ENCODE measurements around the gene EPHB1. TPM values are rescaled to one million over a fixed set of nuclear protein-coding genes. Genes with fewer than 3 reads are reported as not detected.

Gene EPHB1
- total and polyA plus RNA-seq, 2 donors (not counting 3 experiments of a cell fraction or from before 2014, with no cell fraction given): 1.3 to 5.2 TPM

DNA sequence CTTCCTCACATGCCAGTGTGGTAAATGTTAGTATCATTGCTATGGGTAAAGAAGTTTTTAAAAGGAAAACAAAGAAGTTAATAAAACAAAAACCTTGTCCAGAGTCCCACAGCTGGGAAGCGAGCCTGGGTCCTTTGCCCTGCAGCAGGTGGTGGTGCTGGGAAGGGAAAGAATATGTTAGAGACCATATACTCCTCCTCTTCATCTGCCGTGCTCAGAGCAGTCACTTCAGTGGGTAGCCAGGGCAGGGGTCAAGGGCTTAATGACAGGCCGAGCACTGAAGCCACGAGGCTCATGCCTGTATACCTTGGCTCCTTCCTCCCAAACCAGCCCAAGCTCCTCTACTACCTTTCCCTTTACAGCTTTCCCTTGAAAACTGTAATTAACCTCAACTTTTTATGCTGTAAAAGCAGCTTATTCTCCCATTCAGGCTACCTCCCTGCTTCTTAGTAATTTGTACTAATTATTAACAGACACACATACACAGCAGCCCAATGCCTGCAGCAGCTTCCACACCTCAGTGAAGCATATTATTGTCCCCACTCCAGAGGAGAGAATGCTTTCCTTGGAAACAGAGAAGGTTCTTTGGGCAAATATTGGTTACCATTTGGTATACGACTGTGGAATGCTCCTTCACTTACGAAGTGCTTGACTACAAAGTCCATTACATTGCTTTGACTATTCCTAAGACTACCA lies 362.1 kb downstream of the EPHB1 start:
- FAIRE-seq (no peak), DNase-seq (ENCODE audit: low read depth, low spot score) (no peak)
- Histone ChIP-seq H3K27me3 (ENCODE audit: control insufficient read depth in 2 of 2, insufficient read depth in 2 of 2, low read length in 2 of 2) (no peaks in the 10 kb centered on the region), H3K27ac (ENCODE audit: insufficient read depth, low read depth, low read length) (no peak overlapping the region), H3K9me1 (replicated peaks; ENCODE audit: control insufficient read depth, extremely low read depth, insufficient read depth, low read length) (no peaks in the 10 kb centered on the region), H3K4me3 (replicated peaks in 1 of 3; ENCODE audit: insufficient read depth in 1 of 3, low read depth in 1 of 3, low read length in 3 of 3) (no peak overlapping the region), H3K79me2 (ENCODE audit: control insufficient read depth, insufficient read depth, low read length) (no peaks in the 10 kb centered on the region), H3K36me3 (ENCODE audit: control insufficient read depth in 2 of 2, extremely low read depth in 1 of 2, insufficient read depth in 2 of 2, low read length in 2 of 2) (no peaks in the 10 kb centered on the region), H3K9me3 (replicated peaks; ENCODE audit: control insufficient read depth, insufficient read depth, low read length) (peaks cover 5% of the 10 kb centered on the region), H4K20me1 (replicated peaks; ENCODE audit: control insufficient read depth, extremely low read depth, insufficient read depth, low read length) (no peaks in the 10 kb centered on the region), H3K9ac (replicated peaks; ENCODE audit: extremely low read depth, insufficient read depth, low read length) (no peak overlapping the region), H3K4me1 (ENCODE audit: control insufficient read depth, extremely low read depth, insufficient read depth, low read length) (no peaks in the 10 kb centered on the region), H3K4me2 (ENCODE audit: insufficient read depth, low read length) (no peak overlapping the region), H2AFZ (ENCODE audit: low read depth, low read length) (no peak overlapping the region)
- TF ChIP-seq, protein P1, sequence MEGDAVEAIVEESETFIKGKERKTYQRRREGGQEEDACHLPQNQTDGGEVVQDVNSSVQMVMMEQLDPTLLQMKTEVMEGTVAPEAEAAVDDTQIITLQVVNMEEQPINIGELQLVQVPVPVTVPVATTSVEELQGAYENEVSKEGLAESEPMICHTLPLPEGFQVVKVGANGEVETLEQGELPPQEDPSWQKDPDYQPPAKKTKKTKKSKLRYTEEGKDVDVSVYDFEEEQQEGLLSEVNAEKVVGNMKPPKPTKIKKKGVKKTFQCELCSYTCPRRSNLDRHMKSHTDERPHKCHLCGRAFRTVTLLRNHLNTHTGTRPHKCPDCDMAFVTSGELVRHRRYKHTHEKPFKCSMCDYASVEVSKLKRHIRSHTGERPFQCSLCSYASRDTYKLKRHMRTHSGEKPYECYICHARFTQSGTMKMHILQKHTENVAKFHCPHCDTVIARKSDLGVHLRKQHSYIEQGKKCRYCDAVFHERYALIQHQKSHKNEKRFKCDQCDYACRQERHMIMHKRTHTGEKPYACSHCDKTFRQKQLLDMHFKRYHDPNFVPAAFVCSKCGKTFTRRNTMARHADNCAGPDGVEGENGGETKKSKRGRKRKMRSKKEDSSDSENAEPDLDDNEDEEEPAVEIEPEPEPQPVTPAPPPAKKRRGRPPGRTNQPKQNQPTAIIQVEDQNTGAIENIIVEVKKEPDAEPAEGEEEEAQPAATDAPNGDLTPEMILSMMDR (IDR thresholded peaks at IDR 0.05; ENCODE audit: extremely low read depth in 1 of 2, insufficient read depth in 1 of 2, low read depth in 1 of 2, low read length in 2 of 2): no peak
- TF ChIP-seq MYC (IDR thresholded peaks at IDR 0.05; ENCODE audit: low read depth, low read length): no peak
- TF ChIP-seq GATA2 (IDR thresholded peaks at IDR 0.05; ENCODE audit: insufficient read depth, insufficient read length, low read depth, low read length): no peak
- TF ChIP-seq, protein P2, sequence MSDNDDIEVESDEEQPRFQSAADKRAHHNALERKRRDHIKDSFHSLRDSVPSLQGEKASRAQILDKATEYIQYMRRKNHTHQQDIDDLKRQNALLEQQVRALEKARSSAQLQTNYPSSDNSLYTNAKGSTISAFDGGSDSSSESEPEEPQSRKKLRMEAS (IDR thresholded peaks at IDR 0.05; ENCODE audit: insufficient read depth, insufficient read length): no peak
- no peak for TF ChIP-seq JUN (IDR thresholded peaks at IDR 0.05; ENCODE audit: borderline replicate concordance, insufficient read depth, insufficient read length, low read depth)
- TF ChIP-seq FOS (IDR thresholded peaks at IDR 0.05; ENCODE audit: borderline replicate concordance, insufficient read depth, low read length): no peak
- TF ChIP-seq POLR2AphosphoS5 (IDR thresholded peaks at IDR 0.05; ENCODE audit: insufficient read depth, low read depth, low read length): no peak
- no peak for TF ChIP-seq EZH2 (IDR thresholded peaks at IDR 0.05; ENCODE audit: borderline replicate concordance, low read depth, low read length, severe bottlenecking)
- intact Hi-C loops (cut with micrococcal nuclease): no loop called here
- dilution Hi-C loops (cut with MboI; ENCODE audit: extremely low pct_ligation_motif_present, low sequenced_read_pairs): no loop called here
- ChIA-PET POLR2A (no interaction called here), CTCF (interaction anchor here (1.0 kb wide), 1 partner anchor 402 kb away, joined by 3 read pairs; no protein-coding TSS in a partner anchor)
- BruUV-seq (replicated peaks): no TSS peak
